Peyer's patch (tissue), 4 donors: ENCODE results near the gene KCTD1. TPM values are rescaled to one million over a fixed set of nuclear protein-coding genes. Genes with fewer than 3 reads are reported as not detected.

Source experiments
- DNase-seq, 3 donors: peaks; one replicate each; pipeline ENCODE4 v3.0.0-alpha.2; 2017 to 2019
- H3K27ac ChIP-seq, 4 donors: fragments of 200-600 bp; sonication (generic); one replicate each; pipeline ENCODE4 v1.5.1; 2016 to 2019
- H3K27me3 ChIP-seq, 2 donors: fragments of 200-600 bp; sonication (generic); one replicate each; pipeline ENCODE4 v1.5.1; 2019
- H3K36me3 ChIP-seq, 3 donors: fragments of 200-600 bp; sonication (generic); one replicate each; pipeline ENCODE4 v1.5.1; 2016 to 2019
- H3K4me1 ChIP-seq, 4 donors: fragments of 200-600 bp; sonication (generic); one replicate each; pipeline ENCODE4 v1.5.1; 2016 to 2019
- H3K4me3 ChIP-seq, 4 donors: fragments of 200-600 bp; sonication (generic); 1 replicate in 3 of 4; 2 replicates in 1 of 4; pipeline ENCODE4 v1.5.1; 2016 to 2019; ENCODE audit warnings: mild to moderate bottlenecking in 1 of 4
- H3K9me3 ChIP-seq, 4 donors: fragments of 200-600 bp; sonication (generic); one replicate each; pipeline ENCODE4 v1.5.1; 2016 to 2019; ENCODE audit warnings: mild to moderate bottlenecking in 1 of 4
- POLR2A ChIP-seq, 2 donors: fragments of 450-650 bp; IDR thresholded peaks; one replicate each; pipeline ENCODE4 v1.5.1; 2017; ENCODE audit warnings: antibody characterized with exemption in 2 of 2, mild to moderate bottlenecking in 2 of 2, moderate library complexity in 2 of 2
- total RNA-seq, 4 donors: library from RNA; depleted of rRNA; stranded (reverse); fragments of >200 nt; gene quantifications; one replicate each; pipeline ENCODE4 v1.1.0, GENCODE V29; 2016
- TF ChIP-seq, protein P1 (sequence below), 6 experiments: fragments of 450-650 bp in 4 of 6; fragments of 200-600 bp in 2 of 6; sonication (generic) in 1 of 6; IDR thresholded peaks; one replicate each; pipeline ENCODE4 v1.5.1; 2017 to 2019; ENCODE audit warnings: antibody characterized with exemption in 6 of 6, mild to moderate bottlenecking in 3 of 6, moderate library complexity in 1 of 6

KCTD1 gene
- total RNA-seq, 4 donors from 2014 or later, result 2.5 to 6.3 (median 4.7) TPM

DNA sequence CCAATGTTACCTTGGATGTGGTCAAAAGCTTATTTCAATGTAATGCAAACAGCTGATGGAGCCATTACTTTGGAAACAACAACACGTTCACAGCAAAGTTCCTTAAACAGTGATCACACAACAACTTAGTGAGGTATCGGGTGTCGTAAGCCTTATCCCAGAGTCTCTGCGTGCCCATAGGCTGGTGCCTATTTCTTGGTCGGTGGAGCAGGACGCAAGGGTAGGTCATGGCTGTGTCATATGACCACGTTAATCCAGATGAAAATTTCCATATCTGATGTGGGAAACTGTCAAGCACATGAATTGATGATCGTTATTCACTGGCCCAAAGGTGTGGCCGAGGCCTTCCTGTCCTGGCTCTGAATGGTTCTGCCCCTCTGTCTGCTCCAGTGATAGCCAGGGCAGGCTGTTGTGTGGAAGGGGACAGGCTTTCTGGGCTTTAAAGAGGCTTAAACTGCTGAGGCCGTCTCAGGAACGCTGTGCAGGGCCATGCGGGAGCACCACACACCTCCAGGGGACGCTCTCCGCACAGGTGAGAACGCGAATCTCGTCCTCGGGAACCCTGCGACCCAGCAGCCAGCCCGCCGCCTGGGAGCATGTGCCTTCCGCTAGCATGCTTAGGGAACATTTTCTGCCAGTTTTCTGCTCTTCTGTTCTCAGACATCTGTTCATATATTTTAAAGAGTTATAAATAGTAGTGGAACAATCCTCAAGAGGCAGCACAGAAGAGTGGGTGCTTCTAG lies 90.6 kb downstream of the KCTD1 start:
- Histone ChIP-seq H3K4me3 (no peak overlapping the region), H3K9me3 (no peaks in the 10 kb centered on the region), H3K27me3 (no peaks in the 10 kb centered on the region), H3K36me3 (no peaks in the 10 kb centered on the region), H3K4me1 (no peaks in the 10 kb centered on the region), H3K27ac (no peak overlapping the region)
- no peak for TF ChIP-seq POLR2A (IDR thresholded peaks at IDR 0.05)
- TF ChIP-seq, protein P1, sequence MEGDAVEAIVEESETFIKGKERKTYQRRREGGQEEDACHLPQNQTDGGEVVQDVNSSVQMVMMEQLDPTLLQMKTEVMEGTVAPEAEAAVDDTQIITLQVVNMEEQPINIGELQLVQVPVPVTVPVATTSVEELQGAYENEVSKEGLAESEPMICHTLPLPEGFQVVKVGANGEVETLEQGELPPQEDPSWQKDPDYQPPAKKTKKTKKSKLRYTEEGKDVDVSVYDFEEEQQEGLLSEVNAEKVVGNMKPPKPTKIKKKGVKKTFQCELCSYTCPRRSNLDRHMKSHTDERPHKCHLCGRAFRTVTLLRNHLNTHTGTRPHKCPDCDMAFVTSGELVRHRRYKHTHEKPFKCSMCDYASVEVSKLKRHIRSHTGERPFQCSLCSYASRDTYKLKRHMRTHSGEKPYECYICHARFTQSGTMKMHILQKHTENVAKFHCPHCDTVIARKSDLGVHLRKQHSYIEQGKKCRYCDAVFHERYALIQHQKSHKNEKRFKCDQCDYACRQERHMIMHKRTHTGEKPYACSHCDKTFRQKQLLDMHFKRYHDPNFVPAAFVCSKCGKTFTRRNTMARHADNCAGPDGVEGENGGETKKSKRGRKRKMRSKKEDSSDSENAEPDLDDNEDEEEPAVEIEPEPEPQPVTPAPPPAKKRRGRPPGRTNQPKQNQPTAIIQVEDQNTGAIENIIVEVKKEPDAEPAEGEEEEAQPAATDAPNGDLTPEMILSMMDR (IDR thresholded peaks at IDR 0.05), result no peak
- no peak for DNase-seq

- TF ChIP-seq, protein P1 (IDR thresholded peaks at IDR 0.05), result no peak
- TF ChIP-seq POLR2A (IDR thresholded peaks at IDR 0.05), result no peak
- Histone ChIP-seq H3K36me3 (no peaks in the 10 kb centered on the region), H3K4me1 (no peaks in the 10 kb centered on the region), H3K27me3 (no peaks in the 10 kb centered on the region), H3K4me3 (no peak overlapping the region), H3K9me3 (no peaks in the 10 kb centered on the region), H3K27ac (no peak overlapping the region)
- no peak for DNase-seq
These were observed 91.2 kb downstream of the KCTD1 start for GRCh38 chr18:26457195-26457594.

GRCh38 chr18:26456070-26456491 lies 92.3 kb downstream of the KCTD1 start:
- Histone ChIP-seq H3K27me3 (no peaks in the 10 kb centered on the region), H3K4me1 (no peaks in the 10 kb centered on the region)

DNA sequence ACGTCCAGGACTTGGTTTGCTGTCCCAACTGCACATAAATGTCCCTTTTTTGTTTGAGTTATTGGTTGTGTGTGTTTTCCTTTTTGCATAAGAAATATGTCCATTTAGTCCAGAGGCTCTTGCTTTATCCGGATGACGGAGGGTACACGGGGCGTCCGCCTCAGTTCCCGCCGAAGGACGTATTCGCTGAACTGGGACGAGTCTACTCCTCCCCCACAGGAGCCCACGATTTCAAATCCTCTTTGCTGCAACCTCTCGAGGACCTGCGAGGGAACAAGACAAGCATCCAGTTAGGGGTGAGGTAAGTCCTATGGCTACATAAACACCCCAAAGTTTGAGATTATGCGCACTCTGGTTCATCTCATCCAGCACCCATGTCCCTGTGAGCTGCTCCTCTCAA lies 92.7 kb downstream of the KCTD1 start:
- H3K27ac ChIP-seq, result no peak overlapping the region
- H3K9me3 ChIP-seq, result no peaks in the 10 kb centered on the region
- H3K4me1 ChIP-seq, result no peaks in the 10 kb centered on the region
- DNase-seq, result no peak
- TF ChIP-seq, protein P1 (IDR thresholded peaks at IDR 0.05), result no peak
- TF ChIP-seq POLR2A (IDR thresholded peaks at IDR 0.05), result no peak
- no peaks in the 10 kb centered on the region for H3K36me3 ChIP-seq
- no peaks in the 10 kb centered on the region for H3K27me3 ChIP-seq
- H3K4me3 ChIP-seq, result no peak overlapping the region

More at GRCh38 chr18:26456070-26456491, 92.3 kb downstream of the KCTD1 start:
- Histone ChIP-seq H3K9me3 (no peaks in the 10 kb centered on the region), H3K4me3 (no peak overlapping the region), H3K36me3 (no peaks in the 10 kb centered on the region), H3K27ac (no peak overlapping the region)
- TF ChIP-seq POLR2A (IDR thresholded peaks at IDR 0.05), result no peak
- TF ChIP-seq, protein P1 (IDR thresholded peaks at IDR 0.05), result no peak
- DNase-seq, result no peak

DNA sequence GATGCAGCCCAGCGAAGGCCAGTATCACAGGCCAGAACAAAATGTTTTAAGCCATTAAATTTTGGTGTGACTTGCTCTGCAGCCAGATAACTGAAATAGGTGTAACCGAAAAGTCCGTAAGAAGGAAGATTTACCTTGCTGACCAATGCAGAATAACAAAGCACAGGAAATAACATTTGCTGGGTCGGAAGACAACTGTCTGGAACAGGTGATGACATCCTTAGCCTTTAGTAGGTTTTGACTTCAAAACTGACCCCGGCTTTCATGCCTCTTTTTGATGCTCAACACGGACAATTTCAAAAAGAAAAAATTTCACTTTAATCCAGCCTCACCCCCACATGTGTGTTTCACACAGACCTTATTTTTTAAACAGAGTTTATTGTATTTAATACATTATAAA lies 93.7 kb downstream of the KCTD1 start:
- H3K27ac ChIP-seq, result no peak overlapping the region
- H3K9me3 ChIP-seq, result no peaks in the 10 kb centered on the region
- H3K36me3 ChIP-seq, result no peaks in the 10 kb centered on the region
- no peak overlapping the region for H3K4me3 ChIP-seq
- TF ChIP-seq POLR2A (IDR thresholded peaks at IDR 0.05), result no peak
- TF ChIP-seq, protein P1 (IDR thresholded peaks at IDR 0.05), result no peak
- H3K4me1 ChIP-seq, result no peaks in the 10 kb centered on the region
- no peaks in the 10 kb centered on the region for H3K27me3 ChIP-seq
- no peak for DNase-seq
